Psoas muscle (tissue), 8 donors: ENCODE data around the gene ACTN4. TPM values are rescaled to one million over a fixed set of nuclear protein-coding genes. Genes with fewer than 3 reads are reported as not detected.

Source experiments
- ATAC-seq, 4 donors: fragments of 200-7000 bp; cut with Tn5 transposase; one replicate each; pipeline ENCODE4 v1.9.1; 2020; ENCODE audit warnings: moderate library complexity in 3 of 4, mild to moderate bottlenecking in 2 of 4
- DNase-seq, 2 donors: peaks; one replicate each; pipeline ENCODE4 v3.0.0-alpha.2; 2020
- H3K27ac ChIP-seq: fragments of 200-600 bp; one replicate; pipeline ENCODE4 v1.8.0; 2022
- H3K27me3 ChIP-seq, 3 donors: fragments of 200-600 bp in 1 of 3; one replicate each; pipeline versions ENCODE4 v1.6.1 to v1.8.0; 2013 to 2022; ENCODE audit warnings: low read length in 2 of 3, mild to moderate bottlenecking in 2 of 3, moderate library complexity in 1 of 3; ENCODE audit not compliant: insufficient read depth in 3 of 3
- H3K36me3 ChIP-seq, 2 donors: fragments of 200-600 bp in 1 of 2; one replicate each; pipeline versions ENCODE4 v1.6.1 to v1.8.0; 2013 to 2022; ENCODE audit warnings: low read depth in 1 of 2, mild to moderate bottlenecking in 1 of 2, moderate library complexity in 1 of 2; ENCODE audit not compliant: insufficient read depth in 1 of 2
- H3K4me1 ChIP-seq: fragments of 200-600 bp; one replicate; pipeline ENCODE4 v1.8.0; 2022
- H3K4me3 ChIP-seq: fragments of 200-600 bp; one replicate; pipeline ENCODE4 v1.8.0; 2022; ENCODE audit warnings: mild to moderate bottlenecking
- H3K9me3 ChIP-seq: fragments of 200-600 bp; one replicate; pipeline ENCODE4 v1.8.0; 2022
- WGBS, 3 donors: extraction: QIAGEN DNeasy Blood & Tissue Kit; methylation state at CpG; one replicate each; pipeline versions ENCODE4 v1.1.6 to v1.1.7; 2013; 5-methylcytosine and 5-hydroxymethylcytosine counted together
- intact Hi-C, 2 donors: fragments of 100-400 bp; cut with DNase I; formaldehyde crosslinking; loops; one replicate each; pipeline versions ENCODE4 v1.11.0 to v1.14.2; 2022
- polyA plus RNA-seq, 3 donors: library from polyadenylated mRNA; stranded (reverse); fragments of 200-250 nt; gene quantifications; one replicate each; pipeline ENCODE4 v1.2.3, GENCODE V29; 2013
- total RNA-seq, 4 donors: library from RNA; stranded (reverse); fragmentation: NEBNext Ultra II Directional in 2 of 4; extraction: Animal tissue kit (Norgen Biotek cat#: 25700) in 2 of 4; gene quantifications; one replicate each; pipeline versions ENCODE4 v1.2.1 to v1.2.4, GENCODE V29; 2021 to 2023
- TF ChIP-seq, protein P1 (sequence below): fragments of 200-600 bp; IDR thresholded peaks from one replicate; pipeline ENCODE4 v1.8.0; 2022; ENCODE audit warnings: antibody characterized with exemption
- donor health status: healthy with polysubstance abuse.
- donor health status: DM: no; HTN: no; CAD: no; lungs with moderate emphysema.
- donor health status: Bipolar disorder and iron deficiency.
- donor health status: healthy.
- donor health status: DM: yes; HTN: yes; CAD: no.
- donor health status: DM: no; HTN: no; CAD: no.
- donor health status: DM: no; HTN: no; CAD: no.
- donor health status: DM: yes; HTN: yes; CAD: no.

The ACTN4 gene
- total and polyA plus RNA-seq, 7 donors, result 38.3 to 127 (median 79.9) TPM

DNA sequence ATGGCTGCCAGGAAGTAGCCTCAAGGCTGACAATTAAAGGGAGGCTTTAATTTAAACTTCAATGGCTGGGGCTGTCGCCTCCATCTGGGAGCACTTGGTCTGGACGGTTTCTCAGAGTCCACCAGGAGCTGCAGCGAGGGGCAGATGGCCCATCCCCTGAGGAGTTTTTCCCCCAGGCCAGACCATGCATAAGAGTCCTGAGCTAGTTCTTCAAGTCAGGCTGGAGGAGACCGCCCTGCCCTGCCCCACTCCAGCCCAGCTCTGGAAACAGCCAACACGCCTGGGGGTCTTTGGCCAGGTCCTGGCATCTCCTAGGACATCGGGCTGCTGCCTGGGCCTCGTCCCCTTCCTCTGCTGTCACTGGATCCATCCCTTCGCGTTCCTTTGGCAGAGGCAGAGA, 5.3 kb upstream of the ACTN4 start:
- Histone ChIP-seq H3K36me3 (peaks cover 0 to 10% of the 10 kb centered on the region in 2 donors), H3K4me1 (no peaks in the 10 kb centered on the region), H3K27ac (no peak overlapping the region), H3K9me3 (no peaks in the 10 kb centered on the region), H3K4me3 (no peak overlapping the region), H3K27me3 (no peaks in the 10 kb centered on the region)
- WGBS, 3 donors, result 76 to 84% (median 78%) methylated on average over 9 of the region's 9 CpGs
- no peak for ATAC-seq
- TF ChIP-seq, protein P1, sequence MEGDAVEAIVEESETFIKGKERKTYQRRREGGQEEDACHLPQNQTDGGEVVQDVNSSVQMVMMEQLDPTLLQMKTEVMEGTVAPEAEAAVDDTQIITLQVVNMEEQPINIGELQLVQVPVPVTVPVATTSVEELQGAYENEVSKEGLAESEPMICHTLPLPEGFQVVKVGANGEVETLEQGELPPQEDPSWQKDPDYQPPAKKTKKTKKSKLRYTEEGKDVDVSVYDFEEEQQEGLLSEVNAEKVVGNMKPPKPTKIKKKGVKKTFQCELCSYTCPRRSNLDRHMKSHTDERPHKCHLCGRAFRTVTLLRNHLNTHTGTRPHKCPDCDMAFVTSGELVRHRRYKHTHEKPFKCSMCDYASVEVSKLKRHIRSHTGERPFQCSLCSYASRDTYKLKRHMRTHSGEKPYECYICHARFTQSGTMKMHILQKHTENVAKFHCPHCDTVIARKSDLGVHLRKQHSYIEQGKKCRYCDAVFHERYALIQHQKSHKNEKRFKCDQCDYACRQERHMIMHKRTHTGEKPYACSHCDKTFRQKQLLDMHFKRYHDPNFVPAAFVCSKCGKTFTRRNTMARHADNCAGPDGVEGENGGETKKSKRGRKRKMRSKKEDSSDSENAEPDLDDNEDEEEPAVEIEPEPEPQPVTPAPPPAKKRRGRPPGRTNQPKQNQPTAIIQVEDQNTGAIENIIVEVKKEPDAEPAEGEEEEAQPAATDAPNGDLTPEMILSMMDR, result no peak
- intact Hi-C loops, result loop anchor here (10.0 kb wide), 2 partner anchors 193 to 283 kb away; partner anchors contain the start of gene ECH1 (in 1 of the 2)
- no peak for DNase-seq

DNA sequence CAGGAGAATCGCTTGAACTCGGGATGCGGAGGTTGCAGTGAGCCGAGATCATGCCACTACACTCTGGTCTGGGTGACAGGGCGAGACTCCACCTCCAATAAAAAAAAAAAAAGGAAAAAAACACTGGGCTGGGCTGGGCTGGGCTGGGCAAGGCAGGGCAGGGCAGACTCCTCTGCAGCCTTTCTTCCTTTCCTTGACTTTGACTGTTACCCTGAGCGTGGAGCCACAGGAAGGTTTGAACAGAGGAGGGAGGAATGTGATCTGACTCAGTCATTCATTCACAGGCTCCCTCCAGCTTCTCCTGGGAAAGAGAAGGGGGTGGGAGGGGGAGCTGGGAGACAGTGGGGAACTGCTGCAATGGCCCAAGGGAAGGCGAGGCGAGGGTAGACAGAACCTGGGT, 2.7 kb upstream of the ACTN4 start:
- H3K9me3 ChIP-seq, result no peaks in the 10 kb centered on the region
- peaks cover 4% of the 10 kb centered on the region for H3K4me1 ChIP-seq
- no peak overlapping the region for H3K27ac ChIP-seq
- no peak overlapping the region for H3K4me3 ChIP-seq
- H3K36me3 ChIP-seq, result no peaks in the 10 kb centered on the region
- DNase-seq (no peak), ATAC-seq (no peak)
- TF ChIP-seq, protein P1, result no peak
- no peaks in the 10 kb centered on the region for H3K27me3 ChIP-seq
- WGBS, 3 donors, result 90 to 96% (median 92%) methylated on average over 8 of the region's 8 CpGs
- intact Hi-C loops, result loop anchor here (5.0 to 10.0 kb wide), 3 partner anchors 188 to 280 kb away; partner anchors contain the start of gene ECH1 (in 2 of the 2)

DNA sequence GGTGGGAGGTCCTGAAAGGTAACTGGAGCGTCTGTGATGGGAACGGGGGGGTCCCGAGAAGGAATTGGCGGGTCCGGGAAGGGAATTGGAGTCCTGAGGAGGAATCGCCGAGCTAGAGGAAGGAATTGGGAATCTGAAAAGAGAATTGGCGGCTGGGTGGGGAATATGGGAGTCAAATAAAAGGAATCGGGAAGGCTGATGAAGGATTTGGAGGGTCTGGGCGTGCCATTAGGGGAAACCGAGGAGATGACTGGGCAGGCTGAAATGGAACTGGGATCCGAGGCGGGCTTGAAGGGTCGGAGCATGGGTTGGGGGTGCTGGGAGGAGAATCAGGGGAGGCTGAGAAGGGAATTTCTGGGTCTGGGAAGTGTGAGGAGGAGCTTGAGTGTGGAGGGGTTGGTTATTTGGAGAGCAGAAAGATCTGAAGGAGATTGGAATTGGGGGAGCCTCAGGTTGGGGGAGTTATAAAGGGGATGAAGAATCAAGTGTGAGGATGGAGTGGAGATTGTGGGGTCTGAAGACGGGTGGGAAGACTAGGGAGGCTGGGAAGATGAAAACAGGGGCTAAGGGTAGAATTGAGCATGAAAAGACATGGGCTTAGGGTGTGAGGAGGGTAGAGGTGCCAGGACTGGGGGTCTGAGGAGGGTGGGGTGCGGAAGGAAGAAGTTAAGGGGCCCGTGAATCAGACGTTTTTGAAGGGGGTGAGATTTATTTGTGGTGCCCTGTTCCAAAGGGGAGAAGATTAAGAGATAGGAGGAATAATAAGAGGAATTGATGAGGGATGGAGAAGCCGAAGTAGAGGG, 718 bp downstream of the ACTN4 start:
- DNase-seq (no peak), ATAC-seq (no peak)
- TF ChIP-seq, protein P1, result no peak
- intact Hi-C loops, result loop anchor here (1.0 to 10.0 kb wide), 4 partner anchors 184 to 277 kb away; partner anchors contain the start of genes ECH1 (in 2 of the 2), NFKBIB (in 1 of the 2) and SIRT2 (in 1 of the 2)
- Histone ChIP-seq H3K4me1 (peaks cover 39% of the 10 kb centered on the region), H3K27me3 (no peaks in the 10 kb centered on the region), H3K4me3 (peak overlapping the region; percentile 86), H3K9me3 (no peaks in the 10 kb centered on the region), H3K36me3 (no peaks in the 10 kb centered on the region), H3K27ac (peak overlapping the region; percentile 95)
- WGBS, 3 donors, result 0 to 1% (median 0%) methylated on average over 19 of the region's 19 CpGs

- 0 to 3% (median 2%) methylated on average over 13 of the region's 13 CpGs for WGBS, 3 donors
- ATAC-seq, result no peak
- H3K27me3 ChIP-seq, result no peaks in the 10 kb centered on the region
- H3K36me3 ChIP-seq, result no peaks in the 10 kb centered on the region
- peak overlapping the region; percentile 86 for H3K4me3 ChIP-seq
- DNase-seq, result no peak
- intact Hi-C loops, result loop anchor here (5.0 to 10.0 kb wide), 3 partner anchors 183 to 276 kb away; partner anchors contain the start of gene ECH1 (in 2 of the 2)
- TF ChIP-seq, protein P1, result no peak
- no peaks in the 10 kb centered on the region for H3K9me3 ChIP-seq
- peak overlapping the region; percentile 95 for H3K27ac ChIP-seq
- peaks cover 45% of the 10 kb centered on the region for H3K4me1 ChIP-seq
These were observed 1.4 kb downstream of the ACTN4 start for GRCh38 chr19:38648769-38649304.
